ENCODE data around the gene GALP.

DNA sequence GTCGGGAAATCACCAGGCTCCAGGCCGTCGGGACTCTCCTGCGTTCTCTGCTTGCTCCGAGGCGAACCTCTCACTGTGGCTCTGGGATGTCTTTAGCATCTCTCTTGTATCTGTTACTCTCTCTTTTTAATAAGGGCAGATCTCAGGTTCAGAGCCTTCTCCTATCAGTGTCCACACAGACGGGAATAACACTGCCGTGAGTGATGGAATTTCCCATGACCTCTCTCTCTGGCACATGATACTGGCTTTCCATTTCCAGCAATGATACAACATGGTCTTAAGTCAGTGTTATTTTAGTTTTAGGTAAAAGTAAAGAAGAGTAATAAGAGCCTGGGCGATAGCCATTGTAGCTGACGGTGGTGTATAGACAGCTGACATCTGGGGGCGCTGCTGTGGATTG is 25.4 kb upstream of the GALP start:
- TF ChIP-seq CTCF (IDR thresholded peaks at IDR 0.05) (no peak), EZH2 (IDR thresholded peaks at IDR 0.05; ENCODE audit: borderline replicate concordance, insufficient read depth, low read depth, low read length, poor library complexity, severe bottlenecking) (no peak)
